Parathyroid adenoma (tissue), 2 donors: Measurements from ENCODE around the gene CNTNAP1.

ENCODE experiments used
- H2AFZ ChIP-seq: fragments of 300-600 bp; sonication (generic); one replicate; pipeline ENCODE4 v1.7.0; 2017; ENCODE audit warnings: antibody characterized with exemption, mild to moderate bottlenecking
- H3K27ac ChIP-seq: fragments of 300-600 bp; sonication (generic); one replicate; pipeline ENCODE4 v1.7.0; 2017
- H3K27me3 ChIP-seq: fragments of 300-600 bp; sonication (generic); one replicate; pipeline ENCODE4 v1.7.0; 2017; ENCODE audit warnings: low read length; ENCODE audit not compliant: control insufficient read depth, insufficient read depth
- H3K36me3 ChIP-seq: fragments of 300-600 bp; sonication (generic); one replicate; pipeline ENCODE4 v1.7.0; 2017; ENCODE audit warnings: low read length; ENCODE audit not compliant: control insufficient read depth, insufficient read depth
- H3K4me1 ChIP-seq: fragments of 300-600 bp; sonication (generic); one replicate; pipeline ENCODE4 v1.7.0; 2017; ENCODE audit warnings: control low read depth
- H3K4me2 ChIP-seq: fragments of 300-600 bp; sonication (generic); one replicate; pipeline ENCODE4 v1.7.0; 2017; ENCODE audit warnings: low read length
- H3K4me3 ChIP-seq: fragments of 300-600 bp; sonication (generic); one replicate; pipeline ENCODE4 v1.7.0; 2017; ENCODE audit warnings: low read depth, low read length
- H3K79me2 ChIP-seq: fragments of 300-600 bp; sonication (generic); one replicate; pipeline ENCODE4 v1.7.0; 2017; ENCODE audit warnings: control low read depth
- H3K9ac ChIP-seq: fragments of 300-600 bp; sonication (generic); one replicate; pipeline ENCODE4 v1.7.0; 2017; ENCODE audit warnings: mild to moderate bottlenecking
- H3K9me3 ChIP-seq: fragments of 300-600 bp; sonication (generic); one replicate; pipeline ENCODE4 v1.7.0; 2017; ENCODE audit warnings: low read length; ENCODE audit not compliant: control insufficient read depth
- CTCF ChIP-seq: fragments of 300-600 bp; sonication (generic); IDR thresholded peaks from one replicate; pipeline ENCODE4 v1.7.0; 2017; ENCODE audit warnings: antibody characterized with exemption, mild to moderate bottlenecking
- donor health status: primary hyperparathyroidism.

The CNTNAP1 gene

GRCh38 chr17:42685831-42686230 is 3.5 kb downstream of the CNTNAP1 start:
- Histone ChIP-seq H3K36me3 (no peaks in the 10 kb centered on the region), H3K27me3 (no peaks in the 10 kb centered on the region)

GRCh38 chr17:42686520-42687128 is 4.3 kb downstream of the CNTNAP1 start:
- H3K36me3 ChIP-seq: no peaks in the 10 kb centered on the region
- no peaks in the 10 kb centered on the region for H3K27me3 ChIP-seq
- H3K4me1 ChIP-seq: peaks cover 4% of the 10 kb centered on the region
- no peak overlapping the region for H3K4me2 ChIP-seq
- no peak overlapping the region for H3K4me3 ChIP-seq
- TF ChIP-seq CTCF: no peak
- no peak overlapping the region for H2AFZ ChIP-seq
- H3K79me2 ChIP-seq: no peaks in the 10 kb centered on the region
- no peak overlapping the region for H3K9ac ChIP-seq
- H3K9me3 ChIP-seq: no peaks in the 10 kb centered on the region
- H3K27ac ChIP-seq: no peak overlapping the region

More at GRCh38 chr17:42685831-42686230, 3.5 kb downstream of the CNTNAP1 start:
- TF ChIP-seq CTCF: no peak
- Histone ChIP-seq H3K79me2 (no peaks in the 10 kb centered on the region), H3K4me1 (peaks cover 4% of the 10 kb centered on the region), H3K9ac (no peak overlapping the region), H3K9me3 (no peaks in the 10 kb centered on the region), H3K4me2 (no peak overlapping the region), H3K27ac (no peak overlapping the region), H3K4me3 (no peak overlapping the region), H2AFZ (no peak overlapping the region)

- Histone ChIP-seq H3K9ac (no peak overlapping the region), H3K36me3 (no peaks in the 10 kb centered on the region), H3K79me2 (no peaks in the 10 kb centered on the region), H3K9me3 (no peaks in the 10 kb centered on the region), H3K4me3 (no peak overlapping the region), H3K4me1 (no peaks in the 10 kb centered on the region), H3K4me2 (no peak overlapping the region), H2AFZ (no peak overlapping the region), H3K27me3 (no peaks in the 10 kb centered on the region), H3K27ac (no peak overlapping the region)
- no peak for TF ChIP-seq CTCF
These were observed 5.5 kb downstream of the CNTNAP1 start for GRCh38 chr17:42687707-42688320.

GRCh38 chr17:42690596-42690995 is 8.3 kb downstream of the CNTNAP1 start:
- no peaks in the 10 kb centered on the region for H3K27me3 ChIP-seq
- no peak for TF ChIP-seq CTCF
- no peaks in the 10 kb centered on the region for H3K4me1 ChIP-seq
- H3K27ac ChIP-seq: no peak overlapping the region
- H3K9ac ChIP-seq: no peak overlapping the region
- H2AFZ ChIP-seq: no peak overlapping the region
- H3K4me3 ChIP-seq: no peak overlapping the region
- no peaks in the 10 kb centered on the region for H3K9me3 ChIP-seq
- no peak overlapping the region for H3K4me2 ChIP-seq
- H3K36me3 ChIP-seq: no peaks in the 10 kb centered on the region
- no peaks in the 10 kb centered on the region for H3K79me2 ChIP-seq
